B cell (primary cell): ENCODE measurements around the gene FBN1. TPM values are rescaled to one million over a fixed set of nuclear protein-coding genes. Genes with fewer than 3 reads are reported as not detected.

Source experiments
- ATAC-seq: fragments of 200-7000 bp; cut with Tn5 transposase; one replicate; pipeline ENCODE4 v1.10.0; 2021; ENCODE audit warnings: low read depth, mild to moderate bottlenecking, moderate number of reproducible peaks, moderate library complexity
- CTCF ChIA-PET: fragments of 350-600 bp; sonication (Branson Sonifier 250); formaldehyde crosslinking; loops from one replicate; lab custom pipeline; 2021; ENCODE audit warnings: antibody characterized with exemption, inconsistent platforms; lab: Charles Lee
- POLR2A ChIA-PET: fragments of 350-600 bp; sonication (Branson Sonifier 250); formaldehyde crosslinking; loops from one replicate; lab custom pipeline; 2021; ENCODE audit warnings: antibody characterized with exemption; lab: Charles Lee
- DNase-seq: peaks from one replicate; pipeline ENCODE4 v3.0.0; 2013
- H2AFZ ChIP-seq: 2 replicates; pipeline ENCODE4 v1.6.1; 2012; ENCODE audit warnings: mild to moderate bottlenecking, low read depth, low read length; ENCODE audit not compliant: insufficient read depth, poor library complexity, severe bottlenecking
- H3K27ac ChIP-seq, 2 donors: 1 replicate in 1 of 2; 2 replicates in 1 of 2; pipeline ENCODE4 v1.5.1; 2012 to 2013; ENCODE audit warnings: low read length in 2 of 2, mild to moderate bottlenecking in 2 of 2, moderate library complexity in 1 of 2
- H3K27me3 ChIP-seq, 4 experiments: fragments of 200-600 bp in 1 of 4; sonication (generic) in 1 of 4; replicated peaks in 1 of 4; 1 replicate in 2 of 4; 2 replicates in 2 of 4; pipeline versions ENCODE4 v1.6.1 to v1.7.0; 2013 to 2016; ENCODE audit warnings: low read length in 3 of 4, mild to moderate bottlenecking in 2 of 4, mixed read lengths in 1 of 4, moderate library complexity in 1 of 4; ENCODE audit not compliant: insufficient read depth in 4 of 4, control insufficient read depth in 3 of 4; ENCODE audit errors: control extremely low read depth in 1 of 4
- H3K36me3 ChIP-seq, 2 experiments: replicated peaks in 1 of 2; 1 replicate in 1 of 2; 2 replicates in 1 of 2; pipeline versions ENCODE4 v1.6.1 to v1.7.1; 2013; ENCODE audit warnings: low read length in 1 of 2; ENCODE audit not compliant: insufficient read depth in 2 of 2, control insufficient read depth in 1 of 2; ENCODE audit errors: control extremely low read depth in 1 of 2, extremely low read depth in 1 of 2
- H3K4me1 ChIP-seq, 2 donors: fragments of 200-600 bp in 1 of 2; sonication (generic) in 1 of 2; 1 replicate in 1 of 2; 2 replicates in 1 of 2; pipeline versions ENCODE4 v1.5.1 to v1.6.1; 2013 to 2017; ENCODE audit warnings: low read length in 2 of 2; ENCODE audit not compliant: control insufficient read depth in 2 of 2, insufficient read depth in 2 of 2
- H3K4me2 ChIP-seq: replicated peaks from 2 replicates; pipeline ENCODE3; 2012; ENCODE audit warnings: mild to moderate bottlenecking, low read depth, low read length; ENCODE audit not compliant: poor library complexity, severe bottlenecking
- H3K4me3 ChIP-seq, 5 experiments: fragments of 200-600 bp in 1 of 5; sonication (generic) in 1 of 5; 1 replicate in 3 of 5; 2 replicates in 2 of 5; pipeline versions ENCODE4 v1.5.1 to v1.7.0; 2011 to 2016; ENCODE audit warnings: low read length in 4 of 5, mild to moderate bottlenecking in 4 of 5, low read depth in 2 of 5, control low read depth in 1 of 5, moderate library complexity in 1 of 5; ENCODE audit not compliant: insufficient read depth in 1 of 5; ENCODE audit errors: control extremely low read depth in 1 of 5, extremely low read depth in 1 of 5
- H3K79me2 ChIP-seq: fragments of 200-600 bp; sonication (generic); one replicate; pipeline ENCODE4 v1.6.0; 2016; ENCODE audit warnings: low read length; ENCODE audit not compliant: control insufficient read depth, insufficient read depth
- H3K9ac ChIP-seq: fragments of 200-600 bp; sonication (generic); 2 replicates; pipeline ENCODE4 v1.6.1; 2017; ENCODE audit warnings: mild to moderate bottlenecking, low read length, moderate library complexity
- H3K9me3 ChIP-seq, 3 donors: one replicate each; pipeline versions ENCODE4 v1.6.1 to v1.7.1; 2013; ENCODE audit warnings: low read length in 2 of 3; ENCODE audit not compliant: control insufficient read depth in 2 of 3, insufficient read depth in 1 of 3; ENCODE audit errors: control extremely low read depth in 1 of 3
- H4K20me1 ChIP-seq: 2 replicates; pipeline ENCODE4 v1.6.0; 2012; ENCODE audit warnings: mild to moderate bottlenecking, low read length; ENCODE audit not compliant: insufficient read depth, control insufficient read depth, poor library complexity, severe bottlenecking
- H3K27ac Mint-ChIP-seq: one replicate; pipeline ENCODE4 v1.8.0; 2021; ENCODE audit warnings: mixed read lengths
- H3K27me3 Mint-ChIP-seq: one replicate; pipeline ENCODE4 v1.8.0; 2021; ENCODE audit warnings: mixed read lengths
- H3K4me1 Mint-ChIP-seq: one replicate; pipeline ENCODE4 v1.8.0; 2021; ENCODE audit warnings: mixed read lengths
- H3K4me3 Mint-ChIP-seq: one replicate; pipeline ENCODE4 v1.8.0; 2021; ENCODE audit warnings: mixed read lengths
- H3K9me3 Mint-ChIP-seq: one replicate; pipeline ENCODE4 v1.8.0; 2022; ENCODE audit warnings: mixed read lengths; ENCODE audit not compliant: insufficient read depth
- EZH2 ChIP-seq: IDR thresholded peaks from 2 replicates; pipeline ENCODE4 v1.6.1; 2012; ENCODE audit warnings: borderline replicate concordance, low read depth, mild to moderate bottlenecking, moderate library complexity, low read length; ENCODE audit not compliant: insufficient read depth, poor library complexity, severe bottlenecking
- WGBS: methylation state at CpG from one replicate; pipeline ENCODE4 v1.1.5; 2013; ENCODE audit warnings: missing lambda C conversion rate; ENCODE audit not compliant: insufficient coverage; 5-methylcytosine and 5-hydroxymethylcytosine counted together
- intact Hi-C: fragments of 100-400 bp; cut with micrococcal nuclease; formaldehyde crosslinking; loops from one replicate; pipeline ENCODE4 v1.10.0; 2022
- polyA plus RNA-seq: library from polyadenylated mRNA; depleted of rRNA; stranded (reverse); fragments of >200 nt; gene quantifications from 2 replicates; pipeline ENCODE4 v1.2.3, GENCODE V29; 2012
- total RNA-seq, 2 donors: library from RNA; stranded (reverse); fragments of 120-200 nt in 1 of 2; gene quantifications; 1 replicate in 1 of 2; 2 replicates in 1 of 2; pipeline versions ENCODE4 v1.2.3 to v1.2.4, GENCODE V29; 2013 to 2022
- TF ChIP-seq, protein P1 (sequence below): fragments of 200-600 bp; IDR thresholded peaks from one replicate; pipeline ENCODE4 v1.8.0; 2022; ENCODE audit warnings: antibody characterized with exemption, mild to moderate bottlenecking

FBN1 gene
- total and polyA plus RNA-seq, 2 donors (not counting 1 experiment from before 2014, with no cell fraction given), result 0.15 to 0.25 TPM

DNA sequence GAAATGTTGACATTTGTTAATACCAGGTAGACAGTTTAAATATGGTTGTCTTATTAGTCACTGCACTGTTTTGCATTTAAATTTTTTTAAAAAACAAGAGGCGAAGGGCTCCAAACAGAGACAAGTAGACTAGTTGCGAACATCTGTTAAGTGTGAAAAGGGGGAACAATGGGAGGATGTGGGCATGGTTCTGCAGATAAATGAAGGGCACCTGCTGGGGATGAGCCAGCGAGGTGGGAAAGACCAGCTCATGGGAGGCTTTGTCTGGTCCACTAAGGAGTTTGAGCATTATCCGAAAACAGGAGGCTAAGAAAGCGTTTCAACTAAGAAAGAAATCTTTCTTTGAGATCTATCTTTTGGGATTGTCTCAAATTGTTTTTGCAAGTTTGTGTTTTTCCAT, 72.7 kb downstream of the FBN1 start:
- no peaks in the 10 kb centered on the region for H3K79me2 ChIP-seq
- Mint-ChIP-seq H3K4me3 (no peak overlapping the region), H3K4me1 (no peaks in the 10 kb centered on the region), H3K27me3 (no peaks in the 10 kb centered on the region), H3K9me3 (no peaks in the 10 kb centered on the region), H3K27ac (no peak overlapping the region)
- H3K9me3 ChIP-seq, result no peaks in the 10 kb centered on the region
- CTCF ChIA-PET, result no interaction called here
- POLR2A ChIA-PET, result no interaction called here
- no peak overlapping the region for H3K4me2 ChIP-seq
- H3K9ac ChIP-seq, result no peak overlapping the region
- H3K4me3 ChIP-seq, result no peak overlapping the region
- H3K27me3 ChIP-seq, result no peaks in the 10 kb centered on the region
- intact Hi-C loops, result no loop called here
- H3K27ac ChIP-seq, result no peak overlapping the region
- no peaks in the 10 kb centered on the region for H3K36me3 ChIP-seq
- no peak for TF ChIP-seq EZH2
- TF ChIP-seq, protein P1, sequence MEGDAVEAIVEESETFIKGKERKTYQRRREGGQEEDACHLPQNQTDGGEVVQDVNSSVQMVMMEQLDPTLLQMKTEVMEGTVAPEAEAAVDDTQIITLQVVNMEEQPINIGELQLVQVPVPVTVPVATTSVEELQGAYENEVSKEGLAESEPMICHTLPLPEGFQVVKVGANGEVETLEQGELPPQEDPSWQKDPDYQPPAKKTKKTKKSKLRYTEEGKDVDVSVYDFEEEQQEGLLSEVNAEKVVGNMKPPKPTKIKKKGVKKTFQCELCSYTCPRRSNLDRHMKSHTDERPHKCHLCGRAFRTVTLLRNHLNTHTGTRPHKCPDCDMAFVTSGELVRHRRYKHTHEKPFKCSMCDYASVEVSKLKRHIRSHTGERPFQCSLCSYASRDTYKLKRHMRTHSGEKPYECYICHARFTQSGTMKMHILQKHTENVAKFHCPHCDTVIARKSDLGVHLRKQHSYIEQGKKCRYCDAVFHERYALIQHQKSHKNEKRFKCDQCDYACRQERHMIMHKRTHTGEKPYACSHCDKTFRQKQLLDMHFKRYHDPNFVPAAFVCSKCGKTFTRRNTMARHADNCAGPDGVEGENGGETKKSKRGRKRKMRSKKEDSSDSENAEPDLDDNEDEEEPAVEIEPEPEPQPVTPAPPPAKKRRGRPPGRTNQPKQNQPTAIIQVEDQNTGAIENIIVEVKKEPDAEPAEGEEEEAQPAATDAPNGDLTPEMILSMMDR, result no peak
- no peaks in the 10 kb centered on the region for H4K20me1 ChIP-seq
- no peak for ATAC-seq
- H3K4me1 ChIP-seq, result no peaks in the 10 kb centered on the region
- DNase-seq, result no peak
- H2AFZ ChIP-seq, result no peak overlapping the region
- WGBS, result 82% methylated on average over 3 of the region's 5 CpGs

- Mint-ChIP-seq H3K4me1 (no peaks in the 10 kb centered on the region), H3K9me3 (no peaks in the 10 kb centered on the region), H3K4me3 (no peak overlapping the region), H3K27me3 (no peaks in the 10 kb centered on the region), H3K27ac (no peak overlapping the region)
- Histone ChIP-seq H2AFZ (no peak overlapping the region), H3K4me2 (no peak overlapping the region), H3K4me3 (no peak overlapping the region), H3K27me3 (no peaks in the 10 kb centered on the region), H3K79me2 (no peaks in the 10 kb centered on the region), H3K4me1 (no peaks in the 10 kb centered on the region), H3K27ac (no peak overlapping the region), H4K20me1 (no peaks in the 10 kb centered on the region), H3K36me3 (no peaks in the 10 kb centered on the region), H3K9ac (no peak overlapping the region), H3K9me3 (no peaks in the 10 kb centered on the region)
- no CpG with 5 or more reads among the region's 2 CpGs for WGBS
- ChIA-PET POLR2A (no interaction called here), CTCF (no interaction called here)
- no peak for DNase-seq
- no peak for TF ChIP-seq EZH2
- TF ChIP-seq, protein P1, result no peak
- intact Hi-C loops, result no loop called here
- ATAC-seq, result no peak
These were observed 74.0 kb downstream of the FBN1 start for GRCh38 chr15:48571510-48571909.
